DOHH2 (cell line): Measurements from ENCODE around the gene CCDC15.
"Not testable (repeated sequence)": the region's sequence is repeated elsewhere in the genome, so short reads cannot be mapped to it uniquely, and the experiment has no call there.

Experiments used
- CTCF ChIP-seq: fragments of 200-600 bp; sonication (generic); IDR thresholded peaks from one replicate; pipeline ENCODE4 v1.5.1; 2014; ENCODE audit warnings: antibody characterized with exemption, mild to moderate bottlenecking, low read depth, low read length; ENCODE audit not compliant: poor library complexity, severe bottlenecking
- EZH2phosphoT487 ChIP-seq: fragments of 200-600 bp; sonication (generic); IDR thresholded peaks from 2 replicates; pipeline ENCODE4 v1.6.1; 2017; ENCODE audit warnings: borderline replicate concordance, mild to moderate bottlenecking, antibody characterized with exemption, low read length, moderate library complexity, mixed read lengths

GRCh38 chr11:124968197-124968596 lies 14.2 kb downstream of the CCDC15 start:
- TF ChIP-seq CTCF, EZH2phosphoT487: not testable (repeated sequence)
